HG03108 (cell line): ENCODE results near the gene PSMC3.

Experiments
- ATAC-seq: cut with Tn5 transposase; IDR thresholded peaks from one replicate; pipeline ENCODE4 v1.9.1; 2021; ENCODE audit warnings: moderate library complexity; ENCODE audit not compliant: unreplicated experiment

Gene PSMC3

DNA sequence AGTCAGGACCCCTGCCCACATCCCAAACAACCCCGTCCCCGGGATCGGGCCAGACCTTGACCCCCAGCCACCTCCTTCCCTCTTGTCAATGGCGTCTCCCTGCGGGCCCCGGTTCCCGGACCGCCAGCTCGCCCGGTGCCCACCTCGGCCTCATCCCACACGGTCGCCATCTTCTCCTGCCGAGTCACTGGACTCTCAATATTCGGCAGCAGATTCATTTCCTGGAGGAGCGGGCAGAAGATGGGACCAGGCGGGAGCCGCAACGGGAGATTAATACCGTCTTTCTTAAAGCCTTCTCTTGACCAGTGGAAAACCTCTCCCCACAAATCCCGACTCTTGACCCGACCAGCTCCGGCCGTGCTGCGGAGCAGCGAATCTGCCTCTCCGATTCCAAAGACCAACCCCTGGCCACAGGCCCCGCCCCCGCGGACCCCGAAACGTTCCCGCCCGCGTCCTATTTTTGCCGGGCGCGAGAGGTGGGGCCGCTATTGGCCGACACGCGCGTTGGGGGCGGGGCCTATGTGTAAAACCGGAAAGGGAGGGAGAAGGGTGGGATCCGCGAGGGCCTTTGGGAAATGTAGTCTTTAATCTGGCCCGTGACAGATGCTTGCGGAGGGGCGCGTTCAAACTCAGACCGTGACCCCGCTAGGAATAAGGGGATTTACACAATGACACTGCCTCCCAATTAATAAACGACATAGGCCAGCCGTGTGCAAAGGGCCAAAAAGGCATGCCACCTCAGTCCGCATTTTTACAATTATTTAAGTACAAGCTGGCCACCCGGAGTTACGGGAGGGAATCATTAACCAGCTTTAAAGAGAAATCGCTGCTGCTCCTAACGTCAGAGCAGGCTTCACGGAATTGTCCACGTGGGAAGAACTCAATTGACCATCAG, at the start of gene PSMC3:
Gene PSMC3 (minus strand): TSS at position 378 of the 895 bp plus-strand sequence. CDS start 160 bp downstream, at position 218.
- peak; percentile 92 for ATAC-seq

GRCh38 chr11:47470671-47471070, 44.4 kb upstream of the PSMC3 start:
- ATAC-seq = no peak

GRCh38 chr11:47469361-47470179, 43.3 kb upstream of the PSMC3 start:
- no peak for ATAC-seq

DNA sequence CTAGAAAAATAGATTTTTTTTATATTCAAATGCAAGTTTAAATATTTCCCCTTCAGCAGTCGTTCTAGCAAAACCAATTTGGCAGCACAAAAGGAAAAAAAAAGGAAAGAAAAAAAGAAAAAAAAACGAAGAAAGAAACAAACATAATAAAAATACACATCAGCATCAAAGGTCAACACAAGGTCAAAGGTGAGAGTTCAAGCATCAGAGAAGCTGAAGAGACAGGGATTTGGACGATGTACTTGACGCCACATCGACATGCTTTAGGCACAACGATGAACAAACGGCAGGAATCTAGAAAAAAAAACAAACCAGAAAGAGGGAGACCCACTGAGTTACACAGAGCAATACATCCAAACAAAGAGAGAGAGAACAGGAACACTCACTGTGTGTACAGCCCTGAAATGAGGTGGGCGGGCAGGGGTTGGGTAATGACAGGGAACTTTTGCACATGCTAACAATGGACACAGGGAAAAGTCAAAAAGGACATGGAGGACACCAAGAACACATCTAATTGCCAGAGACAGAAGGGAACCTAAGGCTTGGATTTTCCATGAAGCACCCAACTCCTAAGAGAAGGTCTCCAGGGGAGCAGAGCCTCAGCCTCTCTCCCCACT, 42.5 kb upstream of the PSMC3 start:
- no peak for ATAC-seq

GRCh38 chr11:47467357-47467756, 41.1 kb upstream of the PSMC3 start:
- no peak for ATAC-seq

- no peak for ATAC-seq
These were observed 40.5 kb upstream of the PSMC3 start for GRCh38 chr11:47466701-47467250.

DNA sequence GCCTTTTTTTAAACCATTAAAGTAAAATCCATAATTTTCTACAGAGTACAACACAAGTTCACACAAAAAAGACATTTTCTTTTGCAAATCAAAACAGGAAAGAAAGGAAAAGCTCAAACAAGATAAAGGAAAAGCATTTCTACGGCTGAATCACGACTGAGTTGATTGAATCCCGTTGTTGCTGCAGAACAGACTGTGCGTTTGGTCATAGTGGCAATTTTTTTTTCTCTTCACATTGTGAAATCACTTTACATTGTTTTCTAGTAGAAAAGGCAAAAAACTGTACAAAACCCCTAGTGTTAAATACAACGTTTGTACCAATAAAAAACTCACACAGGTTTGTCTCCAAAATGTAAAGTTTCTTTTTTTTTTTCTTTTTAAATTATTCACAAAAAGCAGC, 40.0 kb upstream of the PSMC3 start:
- no peak for ATAC-seq

GRCh38 chr11:47464483-47464882, 38.2 kb upstream of the PSMC3 start:
- no peak for ATAC-seq

DNA sequence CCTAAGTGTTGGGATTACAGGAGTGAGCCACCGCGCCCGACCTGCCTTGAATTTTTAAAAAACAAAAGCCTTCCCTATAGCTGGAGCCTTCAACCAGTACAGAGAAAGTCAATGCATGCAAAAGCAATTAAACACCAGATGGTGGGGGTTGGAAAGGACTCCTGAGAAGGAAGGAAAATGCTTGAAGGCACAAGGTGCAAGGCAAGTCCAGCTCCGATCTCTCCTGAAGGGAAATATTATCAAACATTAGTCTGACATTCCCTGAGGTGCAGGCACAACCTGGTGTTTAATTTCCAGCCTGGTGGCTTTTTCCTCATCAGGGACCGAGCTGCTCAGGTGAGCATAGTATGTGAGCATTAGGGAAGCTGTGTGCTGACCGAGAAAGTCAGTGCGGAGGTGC, 35.6 kb upstream of the PSMC3 start:
- ATAC-seq = no peak

DNA sequence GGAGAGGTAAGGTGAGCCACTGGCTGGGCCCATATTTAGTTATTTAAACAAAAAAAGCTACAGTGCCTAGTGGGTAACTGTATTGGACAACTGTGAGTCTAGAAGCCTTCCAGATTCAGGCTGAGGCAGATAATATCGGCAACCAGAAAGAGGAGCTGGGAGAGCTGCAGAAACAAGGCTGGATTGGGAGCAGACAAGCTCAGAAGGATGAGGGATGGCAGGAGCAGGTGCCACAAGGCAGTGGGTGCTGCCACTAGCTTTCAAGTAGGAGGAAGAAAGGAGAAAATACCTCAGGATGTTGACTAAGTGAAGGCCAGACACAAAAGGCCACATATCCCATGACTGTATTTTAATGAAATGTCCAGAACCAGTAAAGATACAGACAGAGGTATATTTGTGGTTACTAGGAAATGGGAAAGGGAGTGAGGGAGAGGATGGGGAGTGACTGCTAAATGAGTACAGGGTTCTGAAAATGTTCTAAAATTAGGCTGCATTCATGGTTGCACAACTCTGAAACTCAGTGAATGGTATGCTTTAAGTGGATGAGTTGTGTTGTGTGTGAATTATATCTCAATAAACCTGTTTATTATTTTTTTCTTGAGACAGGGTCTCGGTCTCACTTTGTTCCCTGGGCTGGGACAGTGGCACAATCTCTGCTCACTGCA, 34.5 kb upstream of the PSMC3 start:
- ATAC-seq = no peak

- ATAC-seq = peak; percentile 69
These were observed 28.0 kb upstream of the PSMC3 start for GRCh38 chr11:47454258-47454671.

GRCh38 chr11:47453365-47453764, 27.1 kb upstream of the PSMC3 start:
- no peak for ATAC-seq

GRCh38 chr11:47451990-47452389, 25.8 kb upstream of the PSMC3 start:
- no peak for ATAC-seq

DNA sequence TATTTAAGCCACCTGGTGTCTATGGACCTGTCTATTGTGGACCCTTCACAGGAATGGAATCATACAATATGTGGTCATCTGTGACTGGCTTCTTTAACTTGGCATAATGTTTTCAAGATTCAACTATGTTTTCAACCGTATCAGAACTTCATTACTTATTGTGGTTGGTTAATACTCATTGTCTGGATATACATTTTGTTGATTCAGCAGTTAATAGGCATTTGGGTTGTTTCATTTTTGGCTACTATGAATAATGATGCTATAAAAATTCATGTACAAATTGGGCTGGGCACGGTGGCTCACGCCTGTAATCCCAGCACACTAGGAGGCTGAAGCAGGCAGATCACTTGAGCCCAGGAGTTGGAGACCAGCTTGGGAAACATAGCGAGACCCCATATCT, 25.2 kb upstream of the PSMC3 start:
- ATAC-seq = no peak

DNA sequence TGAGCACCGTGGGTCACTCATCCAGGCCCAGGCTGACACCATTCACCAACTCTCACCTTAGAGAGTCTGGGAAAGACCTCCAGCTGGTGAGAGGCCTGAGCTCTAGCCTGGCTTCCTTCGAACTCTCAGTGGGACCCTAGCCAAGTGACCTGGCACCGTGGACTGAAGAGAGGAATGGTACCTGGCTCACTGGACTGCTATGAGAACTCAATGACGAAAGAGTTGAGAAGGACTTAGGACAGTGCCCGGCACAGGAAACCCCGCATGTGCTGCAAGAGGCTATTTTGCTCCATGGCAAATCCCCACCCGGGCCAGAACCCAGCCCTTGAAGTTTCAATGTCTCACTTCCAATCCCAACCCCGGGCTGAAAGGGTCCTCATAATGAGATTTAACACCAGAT, 23.3 kb upstream of the PSMC3 start:
- ATAC-seq = no peak

DNA sequence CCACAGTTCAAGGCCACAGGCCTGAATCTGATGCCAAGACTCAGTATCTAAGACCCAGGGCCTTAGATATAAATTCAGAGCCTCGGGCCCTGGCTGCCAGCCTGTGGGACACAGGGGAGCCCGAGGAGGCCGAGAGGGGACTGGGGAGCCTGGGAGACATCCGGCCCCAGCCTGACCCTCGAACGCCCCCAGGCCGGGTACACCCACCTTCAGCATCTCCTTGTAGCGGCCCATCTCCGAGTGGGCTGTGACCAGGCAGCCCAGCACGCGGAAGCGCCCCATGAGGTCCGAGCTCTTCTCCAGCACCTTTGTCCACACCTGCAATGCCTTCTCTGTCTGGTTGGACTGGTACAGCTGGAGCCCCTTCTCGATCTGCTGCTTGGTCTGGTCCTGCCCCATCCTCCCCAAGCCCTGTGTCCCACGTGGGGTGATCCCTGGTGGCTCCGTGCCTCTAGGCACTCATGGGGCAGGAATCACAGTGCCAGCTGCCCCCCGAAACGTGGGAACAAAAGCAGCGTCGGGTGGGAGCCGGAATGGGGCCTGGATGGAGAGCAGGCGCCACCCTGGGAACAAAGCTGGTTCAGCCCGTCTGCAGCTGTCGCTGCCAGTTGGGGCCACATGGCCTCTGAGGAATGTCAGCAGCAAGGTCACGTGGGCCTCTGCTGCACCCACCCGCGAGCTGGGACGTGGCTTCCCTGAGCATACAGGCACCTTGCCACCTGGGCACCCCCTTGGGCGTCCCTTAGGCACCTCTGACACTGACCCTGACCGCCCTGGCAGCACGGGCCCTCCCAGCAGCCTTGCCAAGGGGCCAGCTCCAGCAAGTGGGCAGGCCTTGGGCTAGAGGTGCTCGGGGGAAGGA, 22.6 kb upstream of the PSMC3 start, which contains the start of gene RAPSN:
Gene RAPSN (minus strand): TSS at position 571 of the 862 bp plus-strand sequence. CDS start 172 bp downstream, at position 399.
- no peak for ATAC-seq

DNA sequence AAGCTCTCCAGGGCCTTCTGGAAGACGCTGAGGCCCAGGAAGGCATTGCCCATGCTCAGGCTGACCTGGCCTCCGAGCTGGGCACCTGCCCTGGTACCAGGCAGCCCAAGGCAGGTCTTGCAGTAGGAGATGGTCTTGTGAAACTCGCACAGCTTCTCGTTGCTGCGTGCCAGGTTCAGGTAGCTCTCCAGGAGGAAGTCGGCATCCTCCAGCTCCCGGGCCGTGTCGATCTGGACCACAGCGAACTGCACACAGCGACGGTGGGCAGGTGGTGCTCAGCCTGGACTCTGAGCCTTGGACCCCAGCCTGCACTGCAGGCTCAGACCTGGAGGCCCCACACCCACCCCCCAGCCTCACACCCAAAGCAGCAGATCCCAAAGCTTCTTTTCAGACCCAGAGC, 21.7 kb upstream of the PSMC3 start:
- no peak for ATAC-seq

DNA sequence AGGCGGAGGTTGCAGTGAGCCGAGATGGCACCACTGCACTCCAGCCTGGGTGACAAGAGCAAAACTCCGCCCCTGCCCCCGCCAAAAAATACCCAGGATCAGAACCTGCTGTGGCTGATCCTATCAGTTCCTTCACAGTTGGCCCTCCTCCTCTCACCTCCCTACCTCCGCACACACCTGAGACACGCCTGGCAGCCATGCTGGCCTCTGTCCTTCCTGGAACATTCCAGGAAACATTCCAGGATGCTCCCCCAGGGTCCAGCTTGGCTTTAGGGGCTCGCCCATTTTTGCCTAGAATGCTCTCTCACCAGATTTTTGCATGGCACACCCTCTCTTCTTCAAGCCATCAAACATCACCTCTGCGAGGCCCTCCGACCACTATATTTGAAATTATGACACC, 20.6 kb upstream of the PSMC3 start:
- ATAC-seq = no peak

DNA sequence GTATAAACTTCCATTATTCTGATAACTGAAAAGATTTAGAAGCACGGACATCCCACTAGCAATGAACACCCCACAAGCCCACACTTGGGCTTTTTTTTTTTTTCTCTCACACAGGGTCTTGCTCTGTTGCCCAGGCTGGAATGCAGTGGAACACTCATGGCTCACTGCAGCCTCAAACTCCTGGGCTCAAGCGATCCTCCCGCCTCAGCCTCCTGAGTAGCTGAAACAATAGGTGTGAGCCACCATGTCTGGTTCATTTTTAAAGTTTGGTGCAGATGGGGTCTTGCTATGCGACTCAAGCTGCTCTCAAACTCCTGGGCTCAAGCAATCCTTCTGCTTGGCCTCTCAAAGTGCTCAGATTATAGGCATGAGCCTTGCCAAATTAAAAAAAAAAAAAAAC, 19.6 kb upstream of the PSMC3 start:
- ATAC-seq = no peak

DNA sequence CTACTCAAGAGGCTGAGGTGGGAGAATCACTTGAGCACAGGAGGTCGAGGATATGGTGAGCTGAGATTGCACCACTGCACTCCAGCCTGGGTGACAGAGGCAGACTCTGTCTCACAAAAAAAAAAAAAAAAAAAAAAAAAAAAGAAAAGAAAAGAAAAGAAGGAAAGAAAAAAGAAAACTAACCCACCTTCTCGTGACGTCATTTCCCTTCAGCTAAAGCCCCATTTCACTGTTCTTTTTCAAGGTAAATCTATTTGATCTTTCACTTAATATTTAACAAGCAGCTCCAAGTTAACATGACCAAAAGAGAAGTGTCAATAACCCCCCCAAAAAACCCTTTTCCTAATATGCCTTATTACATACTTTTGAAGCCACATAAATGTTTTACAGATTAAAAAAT, 17.6 kb upstream of the PSMC3 start:
- ATAC-seq = no peak
